ENCODE measurements around the gene TIMP4. TPM values are rescaled to one million over a fixed set of nuclear protein-coding genes. Genes with fewer than 3 reads are reported as not detected.

The TIMP4 gene
- total RNA-seq, 1 donor from 2014 or later: 12.3 TPM

DNA sequence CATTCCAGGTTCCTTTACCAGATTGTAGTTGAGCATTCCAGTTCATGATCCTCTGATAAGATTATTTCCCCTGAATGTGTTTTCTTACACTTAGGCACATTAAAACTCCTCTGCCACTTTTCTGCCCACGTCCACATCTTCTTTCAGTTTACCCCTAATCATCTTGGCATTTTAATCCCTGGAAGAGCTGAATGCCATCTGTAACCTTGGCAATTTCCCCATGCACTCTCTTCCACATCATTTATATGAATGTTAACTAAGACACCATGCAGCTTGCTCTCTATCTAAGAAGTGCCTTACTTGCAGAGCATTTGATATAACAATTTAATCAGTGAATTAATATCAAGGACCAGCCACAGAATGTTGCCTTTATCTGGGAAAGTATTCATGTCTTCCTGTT, 25.8 kb downstream of the TIMP4 start:
- intact Hi-C loops (cut with micrococcal nuclease): no loop called here
- DNase-seq: no peak
- H3K27me3 ChIP-seq (ENCODE audit: low read depth): peaks cover 29% of the 10 kb centered on the region
- H3K4me3 ChIP-seq: no peak overlapping the region
- H3K4me1 ChIP-seq: peaks cover 14% of the 10 kb centered on the region
- H3K27ac ChIP-seq (replicated peaks): no peak overlapping the region
- H3K36me3 ChIP-seq: no peaks in the 10 kb centered on the region
- H3K9me3 ChIP-seq (replicated peaks): no peaks in the 10 kb centered on the region
- TF ChIP-seq, protein P1, sequence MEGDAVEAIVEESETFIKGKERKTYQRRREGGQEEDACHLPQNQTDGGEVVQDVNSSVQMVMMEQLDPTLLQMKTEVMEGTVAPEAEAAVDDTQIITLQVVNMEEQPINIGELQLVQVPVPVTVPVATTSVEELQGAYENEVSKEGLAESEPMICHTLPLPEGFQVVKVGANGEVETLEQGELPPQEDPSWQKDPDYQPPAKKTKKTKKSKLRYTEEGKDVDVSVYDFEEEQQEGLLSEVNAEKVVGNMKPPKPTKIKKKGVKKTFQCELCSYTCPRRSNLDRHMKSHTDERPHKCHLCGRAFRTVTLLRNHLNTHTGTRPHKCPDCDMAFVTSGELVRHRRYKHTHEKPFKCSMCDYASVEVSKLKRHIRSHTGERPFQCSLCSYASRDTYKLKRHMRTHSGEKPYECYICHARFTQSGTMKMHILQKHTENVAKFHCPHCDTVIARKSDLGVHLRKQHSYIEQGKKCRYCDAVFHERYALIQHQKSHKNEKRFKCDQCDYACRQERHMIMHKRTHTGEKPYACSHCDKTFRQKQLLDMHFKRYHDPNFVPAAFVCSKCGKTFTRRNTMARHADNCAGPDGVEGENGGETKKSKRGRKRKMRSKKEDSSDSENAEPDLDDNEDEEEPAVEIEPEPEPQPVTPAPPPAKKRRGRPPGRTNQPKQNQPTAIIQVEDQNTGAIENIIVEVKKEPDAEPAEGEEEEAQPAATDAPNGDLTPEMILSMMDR (IDR thresholded peaks at IDR 0.05; ENCODE audit: borderline replicate concordance): no peak

DNA sequence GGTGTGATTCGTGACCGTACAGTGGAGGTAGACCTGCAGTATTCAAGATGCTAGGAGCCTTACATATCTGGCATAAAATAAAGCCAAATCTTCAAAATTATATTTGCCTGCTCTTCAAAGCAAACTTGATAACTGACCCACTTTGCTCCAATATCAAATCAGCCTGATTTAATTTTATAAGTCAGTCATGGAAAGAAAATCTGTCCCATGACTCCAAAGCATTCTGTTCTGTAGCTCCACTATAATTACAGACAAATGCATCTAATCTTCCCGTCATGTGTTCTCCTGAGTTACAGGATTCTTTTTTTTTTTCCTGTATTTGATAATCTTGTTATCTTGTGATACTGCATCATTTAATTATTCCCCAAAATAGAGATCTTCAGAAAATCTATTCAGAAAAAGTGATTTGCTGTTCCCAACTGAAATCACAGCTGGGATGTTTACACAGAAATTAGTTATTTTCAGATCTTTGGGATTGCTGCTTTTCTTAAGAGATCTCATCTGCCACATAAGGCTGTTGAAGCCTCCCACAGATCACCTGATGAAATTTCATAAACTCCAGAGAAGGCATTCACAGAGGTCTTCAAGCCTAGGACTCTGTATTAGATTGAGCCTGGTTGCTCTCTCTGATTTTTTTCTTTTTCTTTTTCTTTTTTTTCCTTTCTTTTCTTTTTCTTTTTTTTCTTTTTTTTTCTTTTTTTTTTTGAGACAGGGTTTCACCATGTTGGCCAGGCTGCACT, 27.2 kb downstream of the TIMP4 start:
- H3K4me1 ChIP-seq: peaks cover 5% of the 10 kb centered on the region
- DNase-seq: no peak
- H3K27me3 ChIP-seq (ENCODE audit: low read depth): peaks cover 40% of the 10 kb centered on the region
- H3K36me3 ChIP-seq: no peaks in the 10 kb centered on the region
- no peak overlapping the region for H3K4me3 ChIP-seq
- H3K27ac ChIP-seq (replicated peaks): no peak overlapping the region
- intact Hi-C loops (cut with micrococcal nuclease): no loop called here
- H3K9me3 ChIP-seq (replicated peaks): no peaks in the 10 kb centered on the region
- TF ChIP-seq, protein P1 (IDR thresholded peaks at IDR 0.05; ENCODE audit: borderline replicate concordance): no peak

GRCh38 chr3:12127391-12127790, 31.3 kb downstream of the TIMP4 start:
- no peak overlapping the region for H3K4me3 ChIP-seq
- no peaks in the 10 kb centered on the region for H3K9me3 ChIP-seq (replicated peaks)
- no peaks in the 10 kb centered on the region for H3K4me1 ChIP-seq
- no peak overlapping the region for H3K27ac ChIP-seq (replicated peaks)
- no peak for DNase-seq
- no peaks in the 10 kb centered on the region for H3K36me3 ChIP-seq
- peaks cover 63% of the 10 kb centered on the region for H3K27me3 ChIP-seq (ENCODE audit: low read depth)
- intact Hi-C loops (cut with micrococcal nuclease): no loop called here
- TF ChIP-seq, protein P1 (IDR thresholded peaks at IDR 0.05; ENCODE audit: borderline replicate concordance): no peak

- Histone ChIP-seq H3K36me3 (no peaks in the 10 kb centered on the region), H3K27ac (replicated peaks) (no peak overlapping the region), H3K4me3 (no peak overlapping the region), H3K9me3 (replicated peaks) (no peaks in the 10 kb centered on the region), H3K27me3 (ENCODE audit: low read depth) (peaks cover 56% of the 10 kb centered on the region), H3K4me1 (no peaks in the 10 kb centered on the region)
- no peak for DNase-seq
- TF ChIP-seq, protein P1 (IDR thresholded peaks at IDR 0.05; ENCODE audit: borderline replicate concordance): no peak
- intact Hi-C loops (cut with micrococcal nuclease): no loop called here
Measured at GRCh38 chr3:12125772-12126171, 32.9 kb downstream of the TIMP4 start.

DNA sequence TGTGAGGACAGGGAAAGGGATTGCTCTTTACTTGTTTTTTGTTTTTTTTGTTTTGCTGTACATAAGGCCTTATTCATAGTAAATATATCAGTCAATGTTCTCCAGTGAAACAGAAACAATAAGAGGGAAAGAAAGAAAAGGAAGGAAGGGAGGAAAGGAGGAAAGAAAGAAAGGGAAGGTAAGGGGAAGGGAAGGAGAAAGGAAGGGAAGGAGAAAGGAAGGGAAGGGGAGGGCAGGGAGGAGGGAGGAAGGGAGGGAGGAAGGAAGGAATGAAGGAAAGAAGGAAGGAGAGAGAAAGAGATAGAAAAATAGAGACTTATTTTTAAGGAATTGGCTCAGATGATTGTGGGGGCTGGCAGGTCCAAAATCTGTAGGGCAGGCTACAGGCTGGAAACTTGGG, 37.2 kb downstream of the TIMP4 start:
- no peaks in the 10 kb centered on the region for H3K9me3 ChIP-seq (replicated peaks)
- intact Hi-C loops (cut with micrococcal nuclease): no loop called here
- no peak overlapping the region for H3K4me3 ChIP-seq
- TF ChIP-seq, protein P1 (IDR thresholded peaks at IDR 0.05; ENCODE audit: borderline replicate concordance): no peak
- H3K27ac ChIP-seq (replicated peaks): no peak overlapping the region
- H3K36me3 ChIP-seq: no peaks in the 10 kb centered on the region
- DNase-seq: no peak
- H3K4me1 ChIP-seq: no peaks in the 10 kb centered on the region
- H3K27me3 ChIP-seq (ENCODE audit: low read depth): peaks cover 41% of the 10 kb centered on the region

Measured in left ventricle myocardium inferior (tissue), 1 donor.